NCI-H460 (cell line): ENCODE data around the gene AKR1D1. TPM values are rescaled to one million over a fixed set of nuclear protein-coding genes. Genes with fewer than 3 reads are reported as not detected.
A peak's percentile ranks its signal among the peaks of the same experiment; 100 is the strongest.
"Not testable (repeated sequence)": the region's sequence is repeated elsewhere in the genome, so short reads cannot be mapped to it uniquely, and the experiment has no call there.

Experiments used
- DNase-seq: peaks from one replicate; pipeline ENCODE4 v3.0.0-alpha.2; 2016; ENCODE audit warnings: low read depth; ENCODE audit errors: extremely low read depth
- polyA plus RNA-seq: library from polyadenylated mRNA; depleted of rRNA; stranded (reverse); fragments of >200 nt; gene quantifications from 2 replicates; pipeline ENCODE4 v1.2.3, GENCODE V29; 2014; cell fraction: nucleus; rRNA removed
- total RNA-seq: library from RNA; depleted of rRNA; stranded (reverse); fragments of >200 nt; shearing (Covaris generic); gene quantifications from 2 replicates; pipeline ENCODE4 v1.2.3, GENCODE V29; 2014; rRNA removed

AKR1D1 gene, protein sequence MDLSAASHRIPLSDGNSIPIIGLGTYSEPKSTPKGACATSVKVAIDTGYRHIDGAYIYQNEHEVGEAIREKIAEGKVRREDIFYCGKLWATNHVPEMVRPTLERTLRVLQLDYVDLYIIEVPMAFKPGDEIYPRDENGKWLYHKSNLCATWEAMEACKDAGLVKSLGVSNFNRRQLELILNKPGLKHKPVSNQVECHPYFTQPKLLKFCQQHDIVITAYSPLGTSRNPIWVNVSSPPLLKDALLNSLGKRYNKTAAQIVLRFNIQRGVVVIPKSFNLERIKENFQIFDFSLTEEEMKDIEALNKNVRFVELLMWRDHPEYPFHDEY
- total RNA-seq, result not detected in 2 replicates
- polyA plus RNA-seq, result not detected in 2 replicates

DNA sequence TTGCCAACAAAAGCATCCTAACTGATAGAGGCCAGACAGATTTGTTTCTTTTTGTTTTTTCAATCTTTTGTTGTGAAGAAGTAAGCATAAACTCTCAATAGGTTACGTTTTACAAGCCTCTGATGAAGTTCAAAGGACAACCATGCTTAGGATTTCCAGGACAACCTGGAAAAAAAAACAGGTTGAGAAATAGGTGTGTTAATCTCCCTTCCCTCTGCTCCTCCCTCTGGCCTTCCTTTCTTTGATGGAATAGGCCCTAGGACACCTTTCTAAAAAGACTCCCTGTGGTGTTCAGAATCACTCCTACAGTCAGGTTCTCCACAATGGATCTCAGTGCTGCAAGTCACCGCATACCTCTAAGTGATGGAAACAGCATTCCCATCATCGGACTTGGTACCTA, at the start of gene AKR1D1:
AKR1D1 (plus strand) TSS at position 264 of the 400 bp plus-strand sequence; CDS start at position 324, 60 bp downstream.
- DNase-seq, result no peak

DNA sequence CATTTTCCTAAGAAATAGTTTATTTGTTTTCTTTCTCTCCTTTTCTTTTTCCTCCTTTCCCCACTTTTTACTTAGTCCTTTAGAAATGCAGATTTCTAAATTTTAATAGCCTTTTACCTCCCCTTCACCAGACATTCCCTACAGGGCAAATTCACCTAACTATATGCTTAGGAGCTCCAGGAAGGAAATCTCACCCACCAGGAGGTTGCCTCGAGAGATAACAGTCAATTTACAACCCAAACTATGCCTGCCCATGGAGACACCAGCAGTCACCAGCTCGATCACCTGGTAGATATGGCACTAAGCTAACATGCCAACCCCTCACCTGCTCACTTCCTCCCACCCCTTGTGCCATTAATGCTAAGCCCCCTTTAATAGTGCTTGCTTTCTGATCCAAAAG, 49.2 kb upstream of the AKR1D1 start:
- no peak for DNase-seq

DNA sequence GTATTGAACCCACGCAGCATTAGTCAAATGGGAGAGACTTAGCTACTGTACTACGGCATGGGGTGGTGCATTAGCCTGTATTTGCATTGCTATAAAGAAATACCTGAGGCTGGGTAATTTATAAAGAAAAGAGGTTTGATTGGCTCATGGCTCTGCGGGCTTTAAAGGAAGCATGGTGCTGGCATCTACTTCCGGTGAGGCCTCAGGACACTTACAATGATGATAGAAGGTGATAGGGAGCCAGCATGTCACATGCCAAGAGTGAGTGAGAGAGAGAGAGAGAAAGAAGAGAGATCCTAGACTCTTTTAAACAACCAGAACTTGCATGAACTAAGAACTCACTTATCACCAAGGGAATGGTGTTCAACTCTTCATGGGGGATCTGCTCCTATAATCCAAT, 47.1 kb upstream of the AKR1D1 start:
- DNase-seq, result no peak

DNA sequence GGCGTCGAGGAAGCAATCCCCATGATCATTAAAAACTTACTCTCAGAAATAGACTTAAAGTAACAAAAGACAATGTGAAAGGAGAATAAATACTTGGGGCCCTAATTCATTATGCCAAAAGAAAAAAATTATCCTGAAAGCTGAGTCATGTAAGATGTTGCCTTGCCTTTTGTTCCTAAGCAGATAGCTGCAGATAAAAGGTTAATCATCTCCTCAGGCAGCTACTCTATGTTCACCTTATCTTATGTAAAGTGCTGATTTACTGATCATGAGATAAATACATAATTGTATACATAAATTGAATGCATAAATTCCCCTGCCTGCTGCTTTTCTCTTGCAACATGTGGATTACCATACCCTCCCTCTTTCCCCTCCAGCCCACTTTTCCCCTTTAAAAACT, 46.3 kb upstream of the AKR1D1 start:
- DNase-seq, result no peak

DNA sequence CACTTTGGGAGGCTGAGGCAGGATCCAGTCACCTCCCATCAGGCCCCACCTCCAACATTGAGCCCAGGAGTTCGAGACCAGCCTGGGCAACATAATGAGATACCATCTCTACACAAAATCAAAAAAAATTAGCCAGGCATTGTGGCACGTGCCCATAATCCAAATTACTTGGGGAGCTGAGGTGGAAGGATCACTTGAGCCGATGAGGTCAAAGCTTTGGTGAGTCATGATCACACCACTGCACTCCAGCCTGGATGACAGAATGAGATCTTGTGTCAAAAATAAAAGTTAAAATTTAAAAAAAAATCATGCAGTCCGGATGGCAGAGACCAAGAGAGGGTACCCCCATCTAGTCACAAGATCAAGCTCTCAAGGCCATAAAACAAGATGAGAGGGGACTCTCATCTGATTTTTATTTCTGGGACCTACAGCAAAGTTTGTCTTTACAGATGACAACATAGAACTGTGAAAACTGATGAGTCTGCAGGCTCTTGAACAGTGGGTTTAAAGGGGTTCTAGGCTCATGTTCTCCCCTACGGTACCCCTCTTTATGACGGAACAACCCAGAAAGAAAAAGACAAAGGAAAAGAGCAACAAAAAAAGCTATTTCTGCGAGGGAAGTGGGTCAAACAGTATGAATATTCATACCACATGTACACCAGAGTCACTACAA, 45.4 kb upstream of the AKR1D1 start:
- no peak for DNase-seq

DNA sequence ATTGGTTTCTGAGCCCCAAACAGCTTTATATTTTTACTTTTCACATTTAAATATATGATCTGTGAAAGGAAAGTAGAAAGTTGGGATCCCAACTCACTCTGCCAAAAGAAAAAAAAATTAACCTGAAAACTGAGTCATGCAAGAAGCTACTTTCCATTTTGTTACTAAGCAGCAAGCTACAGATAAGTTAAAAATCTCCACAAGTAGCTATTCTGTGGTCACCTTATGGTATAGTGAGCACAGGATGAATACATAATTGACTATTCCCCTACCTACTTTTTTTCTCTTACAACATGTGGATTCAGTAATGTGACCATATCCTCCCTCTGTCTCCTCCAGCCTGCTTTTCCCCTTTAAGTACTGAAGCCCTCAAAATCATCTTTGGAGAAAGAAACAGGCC, 44.1 kb upstream of the AKR1D1 start:
- no peak for DNase-seq

DNA sequence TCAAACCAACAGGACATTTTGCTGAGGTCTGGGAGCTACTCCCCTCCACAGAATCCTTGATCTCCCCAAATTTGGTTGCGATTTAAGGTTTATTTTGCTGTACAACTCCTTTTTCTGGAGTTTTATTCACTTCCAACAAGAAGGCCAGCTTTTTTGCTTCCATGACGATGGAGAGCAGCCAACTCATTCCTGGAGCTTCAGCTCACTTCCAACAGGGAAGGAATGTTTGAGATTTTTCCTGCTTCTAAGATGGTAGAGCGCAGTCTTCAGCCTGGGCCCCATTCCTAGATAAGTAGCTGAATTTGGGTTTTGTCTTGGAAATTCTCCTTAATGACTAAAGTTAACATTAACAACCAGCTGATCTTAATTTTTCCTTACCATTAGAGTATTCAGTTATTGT, 43.5 kb upstream of the AKR1D1 start:
- no peak for DNase-seq

DNA sequence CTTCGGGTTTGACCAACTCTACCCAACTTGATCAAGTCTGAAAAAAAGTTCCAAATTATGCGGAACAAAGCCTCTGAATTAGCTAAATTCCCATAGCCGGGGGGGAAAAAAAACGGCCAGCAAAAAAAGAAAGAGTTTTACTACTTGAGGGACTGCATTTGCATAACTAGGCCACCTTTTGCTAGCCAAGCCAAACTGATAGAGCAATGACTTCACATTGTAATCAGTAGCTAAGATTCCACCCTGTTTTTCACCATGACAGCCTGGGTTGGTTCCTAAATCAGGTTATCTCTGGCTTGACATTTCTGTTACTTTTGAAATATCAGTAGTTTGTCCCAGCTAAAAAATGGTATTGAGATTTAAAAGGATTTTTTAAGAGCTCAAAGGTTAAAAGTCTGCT, 43.0 kb upstream of the AKR1D1 start:
- DNase-seq, result no peak

DNA sequence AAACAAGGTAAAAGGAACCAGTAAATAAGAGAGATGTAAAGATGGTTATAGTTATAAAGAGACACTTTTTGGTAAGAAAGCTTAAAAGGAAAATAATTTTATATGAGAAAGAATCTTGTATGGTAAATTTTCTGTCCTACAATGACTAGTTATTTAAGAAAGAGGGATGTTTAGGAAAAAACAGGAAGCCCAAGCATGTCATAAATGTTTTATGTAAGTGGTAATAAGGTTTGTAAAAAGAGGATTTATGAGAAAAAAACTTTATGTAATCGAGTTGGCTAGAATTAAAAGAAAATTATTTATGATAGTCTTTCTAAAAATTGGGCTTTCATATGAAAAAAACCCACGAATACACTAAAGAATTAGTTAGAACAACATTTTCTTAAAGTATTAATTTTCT, 40.1 kb upstream of the AKR1D1 start:
- no peak for DNase-seq

DNA sequence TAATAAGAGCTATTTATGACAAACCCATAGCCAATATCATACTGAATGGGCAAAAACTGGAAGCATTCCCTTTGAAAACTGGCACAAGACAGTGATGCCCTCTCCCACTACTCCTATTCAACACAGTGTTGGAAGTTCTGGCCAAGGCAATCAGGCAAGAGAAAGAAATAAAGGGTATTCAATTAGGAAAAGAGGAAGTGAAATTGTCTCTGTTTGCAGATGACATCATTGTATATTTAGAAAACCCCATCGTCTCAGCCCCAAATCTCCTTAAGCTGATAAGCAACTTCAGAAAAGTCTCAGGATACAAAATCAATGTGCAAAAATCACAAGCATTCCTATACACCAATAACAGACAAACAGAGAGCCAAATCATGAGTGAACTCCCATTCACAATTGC, 36.2 kb upstream of the AKR1D1 start:
- not testable (repeated sequence) for DNase-seq

DNA sequence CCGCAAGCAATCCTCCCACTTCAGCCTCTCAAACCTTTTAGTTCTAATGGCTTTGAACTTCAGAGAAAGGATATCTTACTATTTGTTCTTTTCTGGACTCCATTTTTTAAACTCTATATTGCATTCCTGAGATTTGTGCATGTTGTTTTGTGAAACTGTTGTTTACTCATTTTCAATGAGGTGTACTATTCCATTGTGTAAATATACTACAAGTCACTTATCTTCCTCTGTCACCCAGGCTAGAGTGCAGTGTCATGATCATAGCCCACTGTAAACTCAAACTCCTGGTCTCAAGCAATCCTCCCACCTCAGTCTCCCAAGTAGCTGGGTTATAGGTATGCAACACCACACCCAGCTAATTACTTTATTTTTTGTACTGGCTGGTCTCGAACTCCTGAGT, 31.4 kb upstream of the AKR1D1 start:
- no peak for DNase-seq

DNA sequence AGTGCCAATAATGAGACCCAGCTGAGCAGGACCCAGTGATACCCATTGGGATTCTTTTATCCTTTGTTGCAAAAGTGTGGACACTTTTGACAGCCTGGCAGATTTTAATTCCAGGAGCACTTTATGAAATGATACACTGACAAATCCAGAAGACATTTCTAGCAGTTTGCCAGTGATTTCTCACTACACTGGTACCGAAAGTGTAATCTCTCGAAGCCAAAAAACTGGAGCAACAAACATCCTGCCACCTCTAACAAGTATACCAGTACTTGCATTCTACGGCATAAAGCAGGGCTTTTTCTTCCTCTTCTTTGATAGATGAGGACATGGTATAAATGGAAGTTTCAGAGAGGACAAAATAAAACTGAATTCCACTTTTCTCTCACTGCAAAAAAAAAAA, 28.4 kb upstream of the AKR1D1 start:
- no peak for DNase-seq

DNA sequence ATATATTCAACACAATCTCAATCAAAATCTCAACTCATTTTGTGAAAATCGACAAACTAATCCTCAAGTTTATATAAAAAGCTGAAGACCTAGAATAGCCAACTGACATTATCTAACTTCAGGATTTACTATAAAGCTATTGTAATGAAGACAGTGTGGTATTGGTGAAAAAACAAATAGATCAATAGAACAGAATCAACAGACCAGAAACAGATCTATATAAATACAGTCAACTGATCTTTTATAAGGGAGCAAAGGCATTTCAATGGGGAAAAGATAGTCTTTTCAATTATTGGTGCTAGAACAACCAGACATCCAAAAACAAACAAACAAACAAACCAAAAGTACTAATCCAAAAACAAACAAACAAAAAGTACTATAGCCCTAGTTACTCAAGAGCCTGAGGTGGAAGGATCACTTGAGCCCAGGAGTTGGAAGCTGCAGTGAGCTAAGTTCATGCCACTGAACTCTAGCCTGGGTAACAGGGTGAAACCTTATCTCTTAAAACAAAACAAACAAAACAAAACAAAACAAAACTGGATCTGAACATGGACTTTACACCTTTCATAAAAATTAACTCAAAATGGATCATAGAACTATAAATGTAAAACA, 26.6 kb upstream of the AKR1D1 start:
- no peak for DNase-seq

DNA sequence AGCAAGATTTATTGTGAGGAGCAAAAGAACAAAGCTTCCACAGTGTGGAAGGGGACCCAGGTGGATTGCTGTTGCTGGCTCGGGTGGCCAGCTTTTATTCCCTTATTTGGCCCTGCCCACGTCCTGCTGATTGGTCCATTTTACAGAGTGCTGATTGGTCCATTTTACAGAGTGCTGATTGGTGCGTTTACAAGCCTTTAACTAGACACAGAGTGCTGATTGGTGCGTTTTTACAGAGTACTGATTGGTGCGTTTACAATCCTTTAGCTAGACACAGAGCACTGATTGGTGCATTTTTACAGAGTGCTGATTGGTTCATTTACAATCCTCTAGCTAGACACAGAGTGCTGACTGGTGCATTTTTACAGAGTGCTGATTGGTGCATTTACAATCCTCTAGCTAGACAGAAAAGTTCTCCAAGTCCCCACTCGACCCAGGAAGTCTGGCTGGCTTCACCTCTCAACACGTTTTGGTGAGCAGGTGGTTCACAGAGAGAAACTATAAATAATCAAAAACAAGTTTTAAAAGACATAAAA, 24.5 kb upstream of the AKR1D1 start:
- not testable (repeated sequence) for DNase-seq

DNA sequence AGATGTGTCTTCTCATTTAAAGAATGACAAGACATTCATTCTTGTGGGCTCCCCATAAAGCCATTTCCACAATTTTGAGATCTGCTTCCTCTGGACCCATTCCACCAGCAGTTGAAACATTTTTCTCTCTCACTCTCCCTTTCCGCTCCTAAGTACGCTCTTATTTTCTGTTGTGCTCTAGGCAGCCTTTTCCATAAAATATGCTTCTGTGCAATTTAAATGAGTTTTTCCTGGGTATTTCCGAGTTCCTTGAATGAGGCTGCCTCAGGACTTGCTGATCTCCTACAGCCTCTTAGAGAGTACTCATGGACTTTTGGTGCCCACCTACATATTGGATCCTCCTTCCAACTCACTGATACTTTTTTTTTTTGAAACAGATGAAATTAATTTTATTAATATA, 23.6 kb upstream of the AKR1D1 start:
- no peak for DNase-seq

DNA sequence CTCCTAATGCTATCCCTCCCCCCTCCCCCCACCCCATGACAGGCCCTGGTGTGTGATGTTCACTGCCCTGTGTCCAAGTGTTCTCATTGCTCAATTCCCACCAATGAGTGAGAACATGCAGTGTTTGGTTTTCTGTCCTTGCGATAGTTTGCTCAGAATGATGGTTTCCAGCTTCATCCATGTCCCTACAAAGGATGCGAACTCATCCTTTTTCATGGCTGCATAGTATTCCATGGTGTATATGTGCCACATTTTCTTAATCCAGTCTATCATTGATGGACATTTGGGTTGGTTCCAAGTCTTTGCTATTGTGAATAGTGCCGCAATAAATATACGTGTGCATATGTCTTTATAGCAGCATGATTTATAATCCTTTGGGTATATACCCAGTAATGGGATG, 20.6 kb upstream of the AKR1D1 start:
- not testable (repeated sequence) for DNase-seq

DNA sequence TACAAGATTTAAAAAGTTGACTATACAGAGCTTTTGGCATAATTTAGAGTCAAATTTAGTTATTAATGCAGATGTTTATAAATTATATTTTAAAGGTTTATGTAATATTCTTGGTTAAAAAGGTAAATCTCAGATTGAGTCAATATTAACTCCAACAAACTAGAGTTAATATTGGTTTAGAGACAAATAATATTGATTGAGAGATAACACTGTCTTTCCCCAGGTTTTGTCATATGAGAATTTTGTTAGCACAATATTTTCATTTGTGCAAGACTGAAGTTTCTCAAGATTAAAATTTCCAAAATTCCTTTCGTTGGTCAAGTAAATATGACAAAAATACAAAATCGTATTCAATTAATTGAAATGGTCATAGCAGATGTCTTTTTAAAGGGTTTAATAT, 12.9 kb upstream of the AKR1D1 start:
- DNase-seq, result no peak

DNA sequence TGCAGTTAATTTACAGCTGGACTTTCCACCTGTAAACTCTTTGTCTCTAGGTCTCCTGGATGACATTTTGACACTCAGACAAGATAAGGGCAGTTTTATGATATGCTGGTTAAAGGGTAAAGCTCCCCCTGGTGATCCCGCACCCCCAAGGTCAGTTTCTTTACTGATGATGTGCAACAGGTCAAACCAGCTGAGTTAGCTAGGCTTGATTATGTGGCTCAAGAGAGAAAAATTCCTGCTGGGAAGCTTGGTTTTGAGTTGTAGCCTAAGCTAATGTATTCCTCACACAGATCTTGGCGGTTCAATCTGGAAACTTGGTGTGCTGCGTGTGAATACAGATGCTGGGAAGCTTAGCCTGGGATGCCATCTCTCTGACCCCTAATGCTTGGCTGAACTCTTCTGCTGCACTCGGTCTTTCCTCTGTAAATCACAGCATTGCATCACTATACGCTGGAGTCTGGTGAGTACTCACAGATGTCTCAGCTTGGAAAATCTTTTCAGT, 11.4 kb upstream of the AKR1D1 start:
- peak; percentile 2 for DNase-seq

DNA sequence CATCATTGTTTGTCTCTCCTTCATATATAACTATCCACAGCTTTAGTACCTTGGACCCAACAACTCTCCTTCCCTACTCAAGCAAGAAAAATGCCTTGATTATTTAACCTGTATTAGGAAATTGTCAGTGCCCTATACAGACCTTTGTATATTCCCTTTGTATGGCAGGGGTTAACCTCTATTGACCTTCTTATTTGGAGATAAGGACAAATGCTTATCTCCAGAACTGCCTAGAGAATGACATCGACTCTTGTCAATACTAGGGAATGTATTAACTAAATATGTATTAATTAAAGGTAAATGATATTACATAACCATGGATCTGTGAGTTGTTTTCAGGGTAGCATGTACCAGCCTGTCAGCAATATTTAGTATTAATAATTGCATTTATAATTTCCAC, 10.4 kb upstream of the AKR1D1 start:
- DNase-seq, result no peak

DNA sequence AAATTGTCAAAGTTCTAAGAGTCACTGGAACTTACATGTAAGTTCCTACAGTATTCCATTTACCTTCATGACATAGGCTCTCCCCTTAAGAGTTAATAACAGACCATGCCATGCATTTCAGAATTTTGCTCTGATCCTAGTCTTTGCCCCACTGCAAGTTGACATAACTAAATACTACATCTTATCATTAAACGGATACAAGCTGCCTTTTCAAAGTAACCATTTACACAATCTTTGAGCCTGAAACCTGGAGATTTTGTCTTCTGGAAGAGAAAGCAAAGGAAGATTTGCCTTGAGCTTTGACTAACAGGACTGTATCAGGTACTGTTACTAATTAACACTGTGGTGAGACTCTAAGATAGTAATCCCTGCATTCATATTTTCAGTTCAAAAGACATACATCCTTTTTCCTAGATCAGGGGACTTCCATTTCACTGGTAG, 9.3 kb upstream of the AKR1D1 start:
- DNase-seq, result no peak

DNA sequence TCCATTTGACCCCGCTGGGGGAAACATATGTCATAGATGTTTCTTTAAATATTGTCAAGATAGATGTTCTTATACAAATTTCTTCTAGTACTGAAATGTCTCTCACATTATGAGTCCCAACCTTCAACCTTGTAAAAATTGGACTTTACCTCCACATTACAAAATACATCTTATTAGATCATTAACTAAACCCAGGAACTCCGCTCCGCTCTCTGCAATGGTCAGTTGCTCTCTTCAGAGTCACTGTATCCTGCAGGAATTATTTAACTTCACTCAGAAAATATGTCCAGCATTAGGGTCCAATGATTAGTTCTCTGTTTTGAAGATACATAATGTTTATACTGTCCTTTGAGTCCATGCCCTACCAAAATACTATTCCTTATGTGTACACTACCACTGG, 8.5 kb upstream of the AKR1D1 start:
- no peak for DNase-seq
